Measurements from ENCODE around the gene LIMS2.
A peak's percentile ranks its signal among the peaks of the same experiment; 100 is the strongest.

The LIMS2 gene

GRCh38 chr2:127721311-127721977 lies 46.1 kb upstream of the LIMS2 start:
- CTCF ChIA-PET = interaction anchor here (1.4 kb wide), 1 partner anchor 10 kb away, joined by 3 read pairs; no protein-coding TSS in a partner anchor
- Histone ChIP-seq H3K4me1 (ENCODE audit: control insufficient read depth, insufficient read depth, low read length) (no peaks in the 10 kb centered on the region), H3K27ac (ENCODE audit: extremely low read depth, low read depth, low read length) (no peak overlapping the region), H3K4me3 (ENCODE audit: low read depth, low read length) (no peak overlapping the region), H3K9me3 (ENCODE audit: control insufficient read depth, insufficient read depth, low read depth, low read length) (no peaks in the 10 kb centered on the region), H3K36me3 (ENCODE audit: control insufficient read depth in 2 of 2, insufficient read depth in 1 of 2, low read length in 2 of 2) (peaks cover 30 to 88% of the 10 kb centered on the region in 2 experiments)
- POLR2A ChIA-PET = no interaction called here
- TF ChIP-seq ZNF777 (tag by site-specific recombination; IDR thresholded peaks at IDR 0.05; ENCODE audit: borderline replicate concordance) (no peak), GLIS1 (tag by site-specific recombination; IDR thresholded peaks at IDR 0.05) (peak; percentile 56)

DNA sequence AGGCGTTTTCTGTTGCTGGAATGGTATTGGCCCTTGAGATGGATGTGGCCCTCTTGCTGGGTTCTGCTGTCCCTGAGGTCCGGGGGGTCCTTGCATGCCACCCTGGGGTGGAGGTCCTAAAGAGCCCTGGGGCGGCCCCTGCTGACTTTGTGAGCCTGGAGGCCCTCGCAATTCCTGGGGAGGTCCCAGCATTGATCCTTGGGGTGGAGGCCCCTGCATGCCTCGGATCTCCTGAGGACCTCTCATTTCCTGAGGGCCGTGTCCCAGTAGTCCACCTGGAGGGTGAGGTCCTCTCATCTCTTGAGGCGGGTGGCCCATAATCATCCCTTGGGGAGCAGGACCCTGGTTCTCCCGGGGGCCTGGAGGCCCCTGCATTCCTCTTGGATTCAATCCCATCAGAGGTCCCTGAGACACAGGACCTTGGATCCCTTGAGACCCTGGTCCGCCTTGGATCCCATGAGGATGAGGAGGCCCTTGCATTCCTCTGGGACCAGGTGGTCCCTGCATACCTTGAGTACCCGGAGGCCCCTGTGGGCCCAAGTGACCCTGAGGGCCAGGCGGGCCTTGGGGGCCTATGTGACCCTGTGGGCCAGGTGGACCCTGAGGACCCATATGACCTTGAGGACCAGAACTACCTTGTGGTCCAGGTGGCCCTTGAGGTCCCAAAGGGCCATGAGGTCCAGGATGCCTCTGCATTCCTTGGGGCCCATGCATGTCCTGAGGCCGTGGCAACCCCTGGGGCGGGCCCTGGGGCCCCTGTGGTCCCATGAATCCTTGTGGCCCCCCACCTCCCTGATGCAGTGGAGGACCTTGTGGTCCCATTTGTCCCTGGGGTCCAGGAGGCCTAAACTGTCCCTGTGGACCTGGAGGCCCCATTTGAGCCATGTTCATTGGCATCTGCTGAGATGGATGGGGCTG lies 44.2 kb upstream of the LIMS2 start:
- ChIA-PET POLR2A (no interaction called here), CTCF (interaction anchor here (0.9 to 1.4 kb wide), 2 partner anchors 12 to 125 kb away, joined by 3 read pairs; no protein-coding TSS in a partner anchor)
- no peaks in the 10 kb centered on the region for H3K4me1 ChIP-seq (ENCODE audit: control insufficient read depth, insufficient read depth, low read length)
- H3K4me3 ChIP-seq (ENCODE audit: low read depth, low read length) = no peak overlapping the region
- H3K9me3 ChIP-seq (ENCODE audit: control insufficient read depth, insufficient read depth, low read depth, low read length) = no peaks in the 10 kb centered on the region
- peaks cover 36 to 91% of the 10 kb centered on the region in 2 experiments for H3K36me3 ChIP-seq (ENCODE audit: control insufficient read depth in 2 of 2, insufficient read depth in 1 of 2, low read length in 2 of 2)
- no peak overlapping the region for H3K27ac ChIP-seq (ENCODE audit: extremely low read depth, low read depth, low read length)
- TF ChIP-seq ZNF654 (tag by site-specific recombination; IDR thresholded peaks at IDR 0.05; ENCODE audit: low read depth) (no peak), GLIS1 (tag by site-specific recombination; IDR thresholded peaks at IDR 0.05) (peak; percentile 45; the same call in 1 of the 2 replicates)

DNA sequence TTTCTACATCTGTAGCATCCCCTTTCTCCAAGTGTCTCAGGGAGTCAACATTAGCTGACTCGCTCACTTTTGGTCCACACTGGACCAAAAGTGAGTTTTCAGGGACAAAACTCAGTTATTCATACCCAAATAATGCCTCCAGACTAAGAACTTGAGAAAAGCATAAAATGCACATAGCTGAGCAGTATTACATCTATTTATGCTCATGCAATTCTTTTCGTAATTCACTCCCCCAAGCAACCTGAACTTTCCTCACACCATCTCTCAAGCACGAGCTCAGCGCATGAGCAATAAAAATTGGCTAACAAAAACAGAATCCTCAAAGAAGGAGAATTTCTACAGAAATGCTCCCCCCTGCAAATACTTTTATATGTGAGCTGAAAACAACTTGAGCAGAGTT lies 42.9 kb upstream of the LIMS2 start:
- no peak overlapping the region for H3K4me3 ChIP-seq (ENCODE audit: low read depth, low read length)
- H3K36me3 ChIP-seq (ENCODE audit: control insufficient read depth in 2 of 2, insufficient read depth in 1 of 2, low read length in 2 of 2) = peaks cover 30 to 96% of the 10 kb centered on the region in 2 experiments
- ChIA-PET CTCF (interaction anchor here (0.9 to 1.6 kb wide), 2 partner anchors 13 to 124 kb away, joined by 3 to 4 read pairs; no protein-coding TSS in a partner anchor), POLR2A (no interaction called here)
- no peaks in the 10 kb centered on the region for H3K4me1 ChIP-seq (ENCODE audit: control insufficient read depth, insufficient read depth, low read length)
- no peak overlapping the region for H3K27ac ChIP-seq (ENCODE audit: extremely low read depth, low read depth, low read length)
- TF ChIP-seq BCL6B (tag by site-specific recombination; IDR thresholded peaks at IDR 0.05) (no peak), ZNF510 (tag by site-specific recombination; IDR thresholded peaks at IDR 0.05; ENCODE audit: insufficient replicate concordance) (no peak), ZNF10 (tag by site-specific recombination; IDR thresholded peaks at IDR 0.05) (no peak), ZNF621 (tag by site-specific recombination; IDR thresholded peaks at IDR 0.05) (no peak), HIC1 (tag by site-specific recombination; IDR thresholded peaks at IDR 0.05) (no peak), PRDM4 (tag by site-specific recombination; IDR thresholded peaks at IDR 0.05) (no peak), ZNF658 (tag by site-specific recombination; IDR thresholded peaks at IDR 0.05) (no peak), ZNF426 (tag by site-specific recombination; IDR thresholded peaks at IDR 0.05) (no peak)
- TF ChIP-seq, protein P1, sequence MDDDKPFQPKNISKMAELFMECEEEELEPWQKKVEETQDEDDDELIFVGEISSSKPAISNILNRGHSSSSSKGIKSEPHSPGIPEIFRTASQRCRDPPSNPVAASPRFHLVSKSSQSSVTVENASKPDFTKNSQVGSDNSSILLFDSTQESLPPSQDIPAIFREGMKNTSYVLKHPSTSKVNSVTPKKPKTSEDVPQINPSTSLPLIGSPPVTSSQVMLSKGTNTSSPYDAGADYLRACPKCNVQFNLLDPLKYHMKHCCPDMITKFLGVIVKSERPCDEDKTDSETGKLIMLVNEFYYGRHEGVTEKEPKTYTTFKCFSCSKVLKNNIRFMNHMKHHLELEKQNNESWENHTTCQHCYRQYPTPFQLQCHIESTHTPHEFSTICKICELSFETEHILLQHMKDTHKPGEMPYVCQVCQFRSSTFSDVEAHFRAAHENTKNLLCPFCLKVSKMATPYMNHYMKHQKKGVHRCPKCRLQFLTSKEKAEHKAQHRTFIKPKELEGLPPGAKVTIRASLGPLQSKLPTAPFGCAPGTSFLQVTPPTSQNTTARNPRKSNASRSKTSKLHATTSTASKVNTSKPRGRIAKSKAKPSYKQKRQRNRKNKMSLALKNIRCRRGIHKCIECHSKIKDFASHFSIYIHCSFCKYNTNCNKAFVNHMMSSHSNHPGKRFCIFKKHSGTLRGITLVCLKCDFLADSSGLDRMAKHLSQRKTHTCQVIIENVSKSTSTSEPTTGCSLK (tag by site-specific recombination; IDR thresholded peaks at IDR 0.05) = no peak
- no peaks in the 10 kb centered on the region for H3K9me3 ChIP-seq (ENCODE audit: control insufficient read depth, insufficient read depth, low read depth, low read length)

Data from HEK293 (cell line).